HG03571 (cell line): Measurements from ENCODE around the gene BRD9.
"Not testable (repeated sequence)": the region's sequence is repeated elsewhere in the genome, so short reads cannot be mapped to it uniquely, and the experiment has no call there.

Experiments
- ATAC-seq: cut with Tn5 transposase; IDR thresholded peaks from one replicate; pipeline ENCODE4 v1.9.1; 2021; ENCODE audit not compliant: unreplicated experiment

Gene BRD9

DNA sequence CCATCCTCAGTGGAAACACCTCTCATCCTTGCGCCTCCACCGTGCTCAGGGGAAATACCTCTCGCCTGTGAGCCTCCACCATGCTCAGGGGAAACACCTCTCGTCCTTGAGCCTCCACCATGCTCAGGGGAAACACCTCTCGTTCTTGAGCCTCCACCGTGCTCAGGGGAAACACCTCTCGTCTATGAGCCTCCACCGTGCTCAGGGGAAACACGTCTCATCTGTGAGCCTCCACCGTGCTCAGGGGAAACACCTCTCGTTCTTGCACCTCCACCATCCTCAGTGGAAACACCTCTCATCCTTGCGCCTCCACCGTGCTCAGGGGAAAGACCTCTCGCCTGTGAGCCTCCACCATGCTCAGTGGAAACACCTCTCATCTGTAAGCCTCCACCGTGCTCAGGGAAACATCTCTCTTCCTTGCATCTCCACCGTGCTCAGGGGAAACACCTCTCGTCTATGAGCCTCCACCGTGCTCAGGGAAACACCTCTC is 46.0 kb downstream of the BRD9 start:
- not testable (repeated sequence) for ATAC-seq

GRCh38 chr5:845676-846601 is 46.7 kb downstream of the BRD9 start:
- ATAC-seq = not testable (repeated sequence)

- not testable (repeated sequence) for ATAC-seq
Measured at GRCh38 chr5:845031-845675, 47.4 kb downstream of the BRD9 start.

- not testable (repeated sequence) for ATAC-seq
Measured at GRCh38 chr5:844426-844825, 48.2 kb downstream of the BRD9 start.

- not testable (repeated sequence) for ATAC-seq
Measured at GRCh38 chr5:843926-844325, 48.7 kb downstream of the BRD9 start.

DNA sequence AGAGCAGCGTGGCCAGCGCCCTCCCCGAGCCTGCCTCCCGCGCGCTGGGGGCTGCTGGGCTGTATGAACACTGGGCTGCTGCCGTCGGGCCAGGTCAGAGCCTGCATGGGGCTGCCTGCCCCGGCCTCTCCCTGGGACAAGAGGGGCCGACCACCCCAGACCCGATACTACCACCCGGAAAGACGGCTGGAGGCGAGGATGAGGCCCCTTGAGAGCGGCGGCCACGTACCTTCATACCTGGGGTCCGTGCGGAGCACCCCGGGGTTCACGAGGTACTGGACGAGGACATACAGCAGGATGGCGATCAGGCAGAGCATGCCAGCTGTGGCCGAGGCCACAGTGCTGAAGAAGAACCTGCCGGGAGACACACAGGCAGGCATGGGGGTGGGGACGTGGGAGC is 49.2 kb downstream of the BRD9 start:
- ATAC-seq = not testable (repeated sequence)

- ATAC-seq = not testable (repeated sequence)
Measured at GRCh38 chr5:842402-843221, 50.0 kb downstream of the BRD9 start.

GRCh38 chr5:841531-842401 is 50.8 kb downstream of the BRD9 start:
- ATAC-seq = not testable (repeated sequence)

GRCh38 chr5:840974-841435 is 51.6 kb downstream of the BRD9 start:
- not testable (repeated sequence) for ATAC-seq

GRCh38 chr5:840118-840973 is 52.3 kb downstream of the BRD9 start:
- ATAC-seq = not testable (repeated sequence)

DNA sequence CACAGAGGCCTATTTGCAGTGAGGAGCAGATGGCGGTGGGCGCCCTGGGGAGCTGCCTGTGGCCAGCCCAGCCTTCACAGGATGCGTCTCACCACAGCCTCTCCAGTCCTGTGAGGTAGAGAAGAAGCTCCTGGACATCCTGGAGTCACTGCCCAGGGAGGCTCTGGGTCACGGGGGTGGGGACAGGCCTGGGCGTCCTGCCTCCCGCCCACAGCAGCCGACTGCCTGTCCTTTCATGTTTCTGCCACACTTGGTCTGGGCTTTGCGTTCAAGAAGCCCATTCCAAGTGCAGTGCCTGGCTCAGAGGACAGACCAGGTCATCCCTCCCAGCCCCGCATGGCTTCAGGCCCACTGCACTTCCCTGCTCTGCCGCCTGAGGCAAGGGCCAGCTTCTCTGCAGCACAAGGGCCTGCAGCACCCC is 54.2 kb downstream of the BRD9 start:
- ATAC-seq = not testable (repeated sequence)

GRCh38 chr5:837621-838121 is 54.9 kb downstream of the BRD9 start:
- ATAC-seq = not testable (repeated sequence)

GRCh38 chr5:835933-836612 is 56.5 kb downstream of the BRD9 start:
- not testable (repeated sequence) for ATAC-seq

GRCh38 chr5:834013-834412 is 58.6 kb downstream of the BRD9 start:
- not testable (repeated sequence) for ATAC-seq

- ATAC-seq = not testable (repeated sequence)
Measured at GRCh38 chr5:828194-828593, 64.4 kb downstream of the BRD9 start.

- not testable (repeated sequence) for ATAC-seq
Measured at GRCh38 chr5:825544-825943, 67.1 kb downstream of the BRD9 start.

- ATAC-seq = no peak
Measured at GRCh38 chr5:821504-821903, 71.1 kb downstream of the BRD9 start.

GRCh38 chr5:820245-820644 is 72.4 kb downstream of the BRD9 start:
- no peak for ATAC-seq
